HCT116 (cell line): ENCODE data around the gene SIRT7. TPM values are rescaled to one million over a fixed set of nuclear protein-coding genes. Genes with fewer than 3 reads are reported as not detected.

Experiments
- ATAC-seq: fragments of 200-7000 bp; cut with Tn5 transposase; 2 replicates; pipeline ENCODE4 v1.9.1; 2020; ENCODE audit warnings: mild to moderate bottlenecking, moderate library complexity
- BruUV-seq: library from RNA; stranded (reverse); fragments of 400-500 nt; replicated peaks from 2 replicates; lab custom pipeline; 2021; lab: Mats Ljungman, UMichigan
- CTCF ChIA-PET: fragments of 300-600 bp; sonication (Branson Sonifier 250); formaldehyde crosslinking; loops from one replicate; lab custom pipeline; 2021; ENCODE audit warnings: antibody characterized with exemption; lab: Charles Lee
- POLR2A ChIA-PET: fragments of 300-600, 350-600 bp; sonication (Branson Sonifier 250); formaldehyde crosslinking; loops from one replicate; lab custom pipeline; 2021; ENCODE audit warnings: antibody characterized with exemption; lab: Charles Lee
- RAD21 ChIA-PET, 2 experiments: fragments of 300-600 bp; sonication (Branson Sonifier 250); formaldehyde crosslinking; loops; one replicate each; lab custom pipeline; 2023; ENCODE audit warnings: low total read pairs in 2 of 2; ENCODE audit not compliant: uncharacterized antibody in 2 of 2, unreplicated experiment in 2 of 2, low non-redundant PET in 1 of 2; lab: Charles Lee
- DNase-seq: peaks from one replicate; pipeline ENCODE4 v3.0.0-alpha.2; 2010; ENCODE audit warnings: low read depth, low spot score
- H2AFZ ChIP-seq: fragments of 200-600 bp; shearing (Covaris generic), sonication (generic); 2 replicates; pipeline ENCODE4 v1.6.1; 2017; ENCODE audit warnings: low read depth, mixed run types, mixed read lengths, antibody characterized with exemption, low read length; ENCODE audit not compliant: poor library complexity, severe bottlenecking
- H3K27ac ChIP-seq: 2 replicates; pipeline ENCODE4 v1.5.1; 2012; ENCODE audit warnings: low read depth, low read length
- H3K27me3 ChIP-seq: fragments of 200-600 bp; sonication (generic); 2 replicates; pipeline ENCODE4 v1.6.1; 2016; ENCODE audit warnings: mixed run types, low read length, mixed read lengths; ENCODE audit not compliant: insufficient read depth
- H3K36me3 ChIP-seq, 2 experiments: fragments of 200-500 bp in 1 of 2; fragments of 200-600 bp in 1 of 2; sonication (Bioruptor generic) in 1 of 2; sonication (generic) in 1 of 2; 2 replicates each; pipeline versions ENCODE4 v1.5.1 to v1.6.1; 2014 to 2016; ENCODE audit warnings: low read length in 2 of 2, inconsistent platforms in 1 of 2, mixed read lengths in 1 of 2, mixed run types in 1 of 2; ENCODE audit not compliant: insufficient read depth in 2 of 2, control insufficient read depth in 1 of 2
- H3K4me1 ChIP-seq, 2 experiments: fragments of 200-600 bp in 1 of 2; sonication (generic) in 1 of 2; 2 replicates each; pipeline versions ENCODE4 v1.5.1 to v1.6.1; 2012 to 2017; ENCODE audit warnings: low read length in 2 of 2, inconsistent platforms in 1 of 2, mild to moderate bottlenecking in 1 of 2, mixed read lengths in 1 of 2, mixed run types in 1 of 2, moderate library complexity in 1 of 2; ENCODE audit not compliant: insufficient read depth in 2 of 2, control insufficient read depth in 1 of 2
- H3K4me2 ChIP-seq: fragments of 200-600 bp; sonication (generic); 2 replicates; pipeline ENCODE4 v1.6.1; 2017; ENCODE audit warnings: mixed run types, low read length, mixed read lengths
- H3K4me3 ChIP-seq, 2 experiments: fragments of 200-600 bp in 1 of 2; sonication (generic) in 1 of 2; replicated peaks in 1 of 2; 2 replicates each; pipeline ENCODE4 v1.5.1; 2011 to 2016; ENCODE audit warnings: low read length in 2 of 2, control low read depth in 1 of 2, low read depth in 1 of 2, mild to moderate bottlenecking in 1 of 2, mixed read lengths in 1 of 2, mixed run types in 1 of 2
- H3K79me2 ChIP-seq: fragments of 200-600 bp; sonication (generic); 2 replicates; pipeline ENCODE4 v1.6.1; 2017; ENCODE audit warnings: mild to moderate bottlenecking, mixed run types, low read length, moderate library complexity, mixed read lengths; ENCODE audit not compliant: insufficient read depth
- H3K9ac ChIP-seq: fragments of 200-600 bp; sonication (generic); 2 replicates; pipeline ENCODE4 v1.6.1; 2016; ENCODE audit warnings: low read length, mixed read lengths
- H3K9me2 ChIP-seq: fragments of 200-600 bp; sonication (generic), shearing (Covaris generic); 2 replicates; pipeline ENCODE4 v1.6.1; 2017; ENCODE audit warnings: mixed run types, mild to moderate bottlenecking, moderate library complexity; ENCODE audit not compliant: insufficient read depth
- H3K9me3 ChIP-seq, 2 experiments: fragments of 200-500 bp in 1 of 2; fragments of 200-600 bp in 1 of 2; sonication (Bioruptor generic) in 1 of 2; sonication (generic) in 1 of 2; 2 replicates each; pipeline ENCODE4 v1.6.1; 2014 to 2017; ENCODE audit warnings: low read length in 2 of 2, mixed read lengths in 2 of 2, inconsistent platforms in 1 of 2, low read depth in 1 of 2, mild to moderate bottlenecking in 1 of 2, mixed run types in 1 of 2, moderate library complexity in 1 of 2; ENCODE audit not compliant: control insufficient read depth in 1 of 2, insufficient read depth in 1 of 2
- H4K20me1 ChIP-seq: fragments of 200-600 bp; sonication (generic), shearing (Covaris generic); 2 replicates; pipeline ENCODE4 v1.6.1; 2017; ENCODE audit warnings: mixed run types, mild to moderate bottlenecking, moderate library complexity; ENCODE audit not compliant: insufficient read depth
- CBX3 ChIP-seq: IDR thresholded peaks from 2 replicates; pipeline ENCODE4 v1.6.1; 2012; ENCODE audit warnings: low read depth
- ELF1 ChIP-seq: IDR thresholded peaks from 2 replicates; pipeline ENCODE4 v1.6.1; 2012; ENCODE audit warnings: low read depth, borderline replicate concordance
- FOSL1 ChIP-seq: IDR thresholded peaks from 2 replicates; pipeline ENCODE4 v1.6.1; 2012; ENCODE audit warnings: low read depth
- JUND ChIP-seq: IDR thresholded peaks from 2 replicates; pipeline ENCODE4 v1.6.1; 2012
- MAX ChIP-seq: IDR thresholded peaks from 2 replicates; pipeline ENCODE4 v1.6.1; 2012
- POLR2A ChIP-seq: IDR thresholded peaks from 2 replicates; pipeline ENCODE4 v1.7.0; 2011; ENCODE audit warnings: borderline replicate concordance; ENCODE audit not compliant: insufficient read depth, insufficient read length; ENCODE audit errors: extremely low read depth
- POLR2AphosphoS5 ChIP-seq: IDR thresholded peaks from 2 replicates; pipeline ENCODE4 v1.6.1; 2011; ENCODE audit warnings: mild to moderate bottlenecking, low read depth, low read length, moderate library complexity
- REST ChIP-seq: IDR thresholded peaks from 2 replicates; pipeline ENCODE4 v1.6.1; 2012; ENCODE audit warnings: low read depth
- SRF ChIP-seq: IDR thresholded peaks from 2 replicates; pipeline ENCODE4 v1.6.1; 2012; ENCODE audit warnings: low read depth
- YY1 ChIP-seq: IDR thresholded peaks from 2 replicates; pipeline ENCODE4 v1.6.1; 2011; ENCODE audit warnings: low read length, low read depth, moderate library complexity, mild to moderate bottlenecking; ENCODE audit not compliant: insufficient replicate concordance; ENCODE audit errors: extremely low read depth
- ZFX ChIP-seq: fragments of 450-650 bp; IDR thresholded peaks from 2 replicates; pipeline ENCODE4 v1.6.1; 2017
- ZNF274 ChIP-seq: fragments of 200-500 bp; sonication (Bioruptor generic); IDR thresholded peaks from 2 replicates; pipeline ENCODE4 v1.6.1; 2014; ENCODE audit warnings: mild to moderate bottlenecking, low read depth, low read length, inconsistent platforms
- intact Hi-C: fragments of 100-400 bp; cut with micrococcal nuclease; formaldehyde crosslinking; loops from 2 replicates; pipeline ENCODE4 v1.10.0; 2022
- total RNA-seq: library from RNA; stranded (reverse); gene quantifications from one replicate; pipeline ENCODE4 v1.2.1, GENCODE V29; 2021; ENCODE audit not compliant: unreplicated experiment

The SIRT7 gene
- total RNA-seq, 1 experiment from 2014 or later, result 62.6 TPM

GRCh38 chr17:81867991-81868673 lies 49.8 kb downstream of the SIRT7 start:
- Histone ChIP-seq H3K27me3 (no peaks in the 10 kb centered on the region), H4K20me1 (peaks cover 7% of the 10 kb centered on the region; the same call in 1 of the 2 replicates), H3K9me2 (no peaks in the 10 kb centered on the region), H3K4me2 (peak overlapping the region; percentile 86), H3K27ac (peak overlapping the region; percentile 99), H3K4me1 (peaks cover 44 to 85% of the 10 kb centered on the region in 2 experiments), H3K9ac (peak overlapping the region; percentile 99), H3K4me3 (peak overlapping the region; percentile 5 to 8; a peak in 1 of 4 replicates), H3K36me3 (peaks cover 11 to 28% of the 10 kb centered on the region in 2 experiments; a peak in 3 of 4 replicates), H3K79me2 (peaks cover 65% of the 10 kb centered on the region), H3K9me3 (no peaks in the 10 kb centered on the region), H2AFZ (no peak overlapping the region)
- ChIA-PET POLR2A (interaction anchor here (0.8 to 1.4 kb wide), 3 partner anchors 17 to 140 kb away, joined by 3 to 6 read pairs (median 3); no protein-coding TSS in a partner anchor), CTCF (no interaction called here), RAD21 (no interaction called here)
- intact Hi-C loops, result loop anchor here (1.0 kb wide), 1 partner anchor 135 kb away; no protein-coding TSS in a partner anchor
- no peak for TF ChIP-seq ELF1
- no peak for TF ChIP-seq JUND
- peak; percentile 92 for TF ChIP-seq POLR2A
- no peak for TF ChIP-seq MAX
- peak; percentile 7 for TF ChIP-seq POLR2AphosphoS5
- TF ChIP-seq ZFX, result 0 out of 2 replicates have a peak, but pooled peaks have one; percentile 44
- TF ChIP-seq SRF, result no peak
- TF ChIP-seq ZNF274, result no peak
- peak; percentile 2 for TF ChIP-seq YY1
- no peak for TF ChIP-seq CBX3
- no peak for TF ChIP-seq REST
- TF ChIP-seq FOSL1, result no peak
- peak; percentile 9 for ATAC-seq
- peak; percentile 68 for DNase-seq
- no TSS peak for BruUV-seq
